A549 treated with AZD9567 at 1 μM for 4 hours (cell line): ENCODE measurements around the gene FBN2. TPM values are rescaled to one million over a fixed set of nuclear protein-coding genes. Genes with fewer than 3 reads are reported as not detected.

ENCODE experiments used
- total RNA-seq: library from RNA; stranded (reverse); fragments of 200-300 nt; extraction: Qiagen RNA extraction; gene quantifications from 5 replicates; pipeline ENCODE4 v1.2.3, GENCODE V29; 2022; ENCODE audit not compliant: insufficient read depth

The FBN2 gene
- total RNA-seq: 13.0 to 19.1 TPM (median 18.3 TPM) in 5 replicates

DNA sequence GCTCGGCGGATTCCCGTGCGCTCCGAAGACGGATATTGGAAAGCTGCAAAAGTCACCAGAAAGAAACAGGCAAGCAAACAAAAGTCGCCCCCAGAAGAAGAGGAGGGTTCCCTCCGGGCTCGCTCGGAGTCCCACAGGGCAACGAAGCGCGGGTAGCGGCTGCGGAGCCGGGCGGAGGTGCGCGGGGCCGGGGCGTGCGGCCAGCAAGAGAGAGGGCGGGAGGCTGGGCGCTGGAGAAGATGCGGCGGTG, at the start of gene FBN2:
Gene FBN2 (minus strand): TSS at position 246 of the 250 bp plus-strand sequence. CDS start 642 bp downstream, outside the sequence.

